GM18951 (cell line): Measurements from ENCODE around the gene PRTG.
"Not testable (repeated sequence)": the region's sequence is repeated elsewhere in the genome, so short reads cannot be mapped to it uniquely, and the experiment has no call there.

ENCODE experiments used
- POLR2A ChIP-seq: IDR thresholded peaks from 4 replicates; pipeline ENCODE4 v1.6.1; 2011; ENCODE audit warnings: mild to moderate bottlenecking; ENCODE audit not compliant: insufficient read length, insufficient read depth; ENCODE audit errors: extremely low read depth
- in situ Hi-C: fragments of 300-500 bp; cut with MboI; formaldehyde crosslinking; loops from one replicate; pipeline ENCODE4 v1.12.0; 2022; ENCODE audit warnings: low sequenced_read_pairs, mixed read lengths, inconsistent platforms; ENCODE audit not compliant: unreplicated experiment

Gene PRTG

DNA sequence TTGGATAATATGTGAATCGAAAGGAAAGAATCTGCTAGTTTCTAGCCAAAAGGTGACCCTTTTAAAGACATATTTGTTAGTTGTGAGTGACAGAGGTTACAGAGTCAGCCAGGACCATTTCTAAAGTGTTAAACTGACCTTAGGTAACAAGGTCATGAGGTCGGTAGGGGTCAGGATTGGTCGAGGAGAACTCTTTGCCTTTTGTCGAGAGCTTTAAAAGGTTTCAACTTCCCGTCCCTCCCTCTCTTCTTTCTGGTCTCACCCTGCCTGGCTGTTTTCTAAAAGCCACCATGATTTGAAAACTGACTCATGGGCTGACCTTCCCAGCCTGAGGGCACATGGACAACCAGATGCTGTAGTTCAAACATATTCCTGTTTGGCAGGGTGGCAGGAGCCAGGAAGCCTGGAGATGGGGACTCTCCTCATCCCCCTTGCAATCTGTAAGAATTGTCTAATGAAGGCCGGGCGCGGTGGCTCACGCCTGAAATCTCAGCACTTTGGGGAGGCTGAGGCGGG is 25.8 kb upstream of the PRTG start:
- in situ Hi-C loops = no loop called here
- TF ChIP-seq POLR2A = no peak

DNA sequence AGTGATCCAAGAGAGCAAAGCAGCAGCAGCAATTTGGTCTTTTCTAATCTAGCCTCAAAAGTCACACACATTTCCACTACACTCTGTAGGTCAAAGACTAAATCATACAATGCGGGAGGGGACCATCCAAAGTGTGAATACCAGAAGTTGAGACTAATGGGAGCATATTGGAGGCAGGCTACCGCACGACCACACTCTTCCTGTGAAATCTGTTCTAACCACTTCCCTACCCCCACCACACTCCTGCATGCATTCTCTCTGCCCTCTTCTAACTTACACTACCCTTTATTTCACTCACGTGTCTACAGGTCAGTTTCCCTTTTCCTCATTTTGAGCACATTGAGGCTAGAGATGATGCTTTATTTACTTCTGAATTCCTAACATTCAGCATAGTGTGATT is 23.7 kb upstream of the PRTG start:
- in situ Hi-C loops = no loop called here
- TF ChIP-seq POLR2A = no peak

DNA sequence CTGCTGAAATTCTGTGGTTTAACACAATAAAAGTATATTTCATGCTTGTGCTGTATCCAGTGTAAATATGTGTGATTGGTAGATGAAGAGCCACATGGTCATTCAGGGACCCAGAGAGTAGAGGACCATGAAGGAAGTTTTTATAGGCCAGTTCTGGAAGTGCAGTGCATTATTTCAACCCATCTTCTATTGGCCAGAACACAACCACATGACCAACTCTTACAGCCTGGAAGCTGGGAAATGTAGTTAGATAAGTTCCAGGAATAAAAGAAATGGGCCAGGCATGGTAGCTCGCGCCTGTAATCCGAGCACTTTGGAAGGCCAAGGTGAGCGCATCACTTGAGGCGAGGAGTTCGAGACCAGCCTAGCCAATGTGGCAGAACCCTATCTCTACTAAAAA is 21.4 kb upstream of the PRTG start:
- in situ Hi-C loops = no loop called here

DNA sequence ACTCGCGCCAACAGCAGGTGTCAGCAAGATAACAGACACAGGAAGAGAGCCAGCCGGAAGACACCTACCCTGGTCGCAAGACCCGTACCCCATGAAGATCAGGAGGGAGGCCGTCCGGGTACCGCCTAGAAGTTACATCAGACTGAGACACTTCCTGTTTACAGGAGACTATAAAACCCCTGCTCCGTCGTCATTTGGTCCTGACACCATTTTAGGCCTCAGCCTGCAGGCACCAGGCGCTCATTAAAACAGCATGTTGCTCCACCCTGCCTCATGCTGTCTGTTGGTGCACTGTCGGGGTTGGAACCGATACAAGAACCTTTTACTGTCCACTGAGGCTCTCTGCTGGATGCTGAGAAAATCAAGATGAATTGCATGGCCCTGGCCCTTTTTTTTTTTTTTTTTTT is 15.6 kb upstream of the PRTG start:
- no peak for TF ChIP-seq POLR2A
- in situ Hi-C loops = no loop called here

More for the DNA sequence above, 21.4 kb upstream of the PRTG start:
- no peak for TF ChIP-seq POLR2A

DNA sequence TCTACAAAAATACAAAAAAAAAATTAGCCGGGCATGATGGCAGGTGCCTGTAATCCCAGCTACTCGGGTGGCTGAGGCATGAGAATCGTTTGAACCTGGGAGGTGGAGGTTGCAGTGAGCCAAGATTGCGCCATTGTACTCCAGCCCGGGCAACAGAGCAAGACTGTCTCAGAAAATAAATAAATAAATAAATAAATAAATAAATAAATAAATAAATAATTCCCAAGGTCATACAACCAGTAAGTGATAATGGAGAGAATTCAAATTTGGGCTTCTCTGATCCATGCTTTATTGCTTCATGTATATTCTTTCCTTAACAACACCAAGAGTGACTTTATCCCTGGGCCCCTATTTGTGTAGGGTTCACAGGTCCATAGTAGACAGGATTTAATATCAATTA is 10.5 kb upstream of the PRTG start:
- in situ Hi-C loops = not testable (repeated sequence)

GRCh38 chr15:55750706-55751105 is 7.8 kb upstream of the PRTG start:
- in situ Hi-C loops = no loop called here

GRCh38 chr15:55743729-55744655 is 1.0 kb upstream of the PRTG start:
- no peak for TF ChIP-seq POLR2A
- in situ Hi-C loops = no loop called here

More at GRCh38 chr15:55750706-55751105, 7.8 kb upstream of the PRTG start:
- no peak for TF ChIP-seq POLR2A

DNA sequence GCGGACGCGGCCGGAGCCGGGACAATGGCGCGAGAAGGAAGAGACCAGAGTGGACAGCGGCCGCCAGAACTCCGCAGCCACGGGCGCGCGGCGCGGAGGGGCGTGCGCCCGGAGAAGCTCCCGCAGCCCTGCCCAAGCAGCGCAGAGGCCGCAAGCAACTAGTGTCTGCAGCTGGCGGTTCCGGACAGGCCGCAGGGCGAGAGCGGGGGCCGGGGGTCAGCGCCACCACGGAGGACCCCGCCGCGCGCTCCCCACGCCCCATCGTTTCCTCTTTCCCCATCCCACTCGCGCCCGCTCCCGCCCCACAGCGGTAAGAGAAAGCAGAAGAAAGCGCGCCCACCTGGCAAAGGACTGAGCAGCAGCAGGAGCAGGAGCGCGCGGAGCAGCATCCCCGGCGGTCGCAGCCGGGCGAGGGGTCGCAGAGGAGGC is 440 bp downstream of the PRTG start:
- TF ChIP-seq POLR2A = no peak
- in situ Hi-C loops = no loop called here

DNA sequence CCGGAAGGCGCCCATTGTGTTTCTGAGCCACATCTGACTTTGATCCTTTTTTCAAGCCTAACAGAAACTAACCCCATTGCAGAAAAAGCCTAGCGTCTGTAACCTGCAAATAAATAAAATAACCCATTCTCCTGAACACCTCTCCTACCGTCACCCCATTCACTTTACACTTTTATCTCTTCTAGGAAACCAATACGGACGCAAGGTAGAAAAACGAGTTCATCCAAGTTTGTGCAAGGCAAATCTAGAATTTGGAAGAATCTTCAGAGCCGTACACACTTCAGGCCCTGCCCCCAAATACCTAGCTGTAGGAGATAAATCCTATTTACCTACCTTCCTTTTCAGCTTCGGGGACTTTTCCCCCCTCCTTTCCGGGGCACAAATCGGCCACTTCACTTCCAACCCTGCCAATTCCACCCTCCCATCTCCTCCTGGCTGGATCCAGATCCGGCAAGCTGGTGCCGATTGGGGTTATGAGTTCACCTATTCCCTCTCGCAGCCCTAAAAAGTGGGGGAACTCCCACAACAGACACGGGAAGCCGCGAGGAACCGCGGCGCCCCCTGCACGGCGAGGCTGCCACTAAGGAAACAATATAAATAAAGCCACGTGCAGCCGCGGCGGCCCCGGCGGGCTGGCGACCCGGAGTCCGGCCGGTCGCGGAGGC is 987 bp downstream of the PRTG start:
- no peak for TF ChIP-seq POLR2A
- in situ Hi-C loops = no loop called here

- in situ Hi-C loops = no loop called here
- TF ChIP-seq POLR2A = no peak
Observed at GRCh38 chr15:55740981-55741832, 1.7 kb downstream of the PRTG start.

DNA sequence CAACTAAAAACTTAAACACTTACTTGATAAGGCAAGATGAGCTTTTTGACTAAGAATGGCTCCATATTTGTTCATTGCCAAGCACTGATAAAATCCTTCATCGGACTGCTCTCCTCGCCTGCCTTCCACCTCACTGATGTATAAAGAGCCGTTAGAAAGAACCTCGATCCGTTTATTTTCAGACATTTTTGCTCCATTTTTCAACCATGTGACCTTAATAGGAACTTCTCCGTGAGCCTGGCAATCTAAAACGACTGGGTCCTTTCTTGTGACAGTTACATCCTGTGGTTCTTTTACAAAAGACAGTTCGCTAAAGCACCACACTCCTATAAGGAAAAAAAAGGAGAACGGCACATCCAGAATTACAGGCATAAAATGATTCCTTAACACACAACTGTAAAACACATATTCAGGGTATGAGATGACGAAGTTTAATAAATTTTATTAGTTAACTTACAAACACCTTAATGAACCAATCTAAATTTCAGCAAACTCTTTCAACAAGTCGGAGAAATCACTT is 2.5 kb downstream of the PRTG start:
- in situ Hi-C loops = no loop called here
- TF ChIP-seq POLR2A = no peak

- no peak for TF ChIP-seq POLR2A
- in situ Hi-C loops = no loop called here
Observed at GRCh38 chr15:55739641-55740040, 3.3 kb downstream of the PRTG start.

- TF ChIP-seq POLR2A = no peak
- in situ Hi-C loops = no loop called here
Observed at GRCh38 chr15:55738715-55739114, 4.2 kb downstream of the PRTG start.
